B cell (primary cell): ENCODE measurements around the gene LLPH. TPM values are rescaled to one million over a fixed set of nuclear protein-coding genes. Genes with fewer than 3 reads are reported as not detected.
A peak's percentile ranks its signal among the peaks of the same experiment; 100 is the strongest.

Source experiments
- ATAC-seq: fragments of 200-7000 bp; cut with Tn5 transposase; one replicate; pipeline ENCODE4 v1.10.0; 2021; ENCODE audit warnings: low read depth, mild to moderate bottlenecking, moderate number of reproducible peaks, moderate library complexity
- CTCF ChIA-PET: fragments of 350-600 bp; sonication (Branson Sonifier 250); formaldehyde crosslinking; loops from one replicate; lab custom pipeline; 2021; ENCODE audit warnings: antibody characterized with exemption, inconsistent platforms; lab: Charles Lee
- POLR2A ChIA-PET: fragments of 350-600 bp; sonication (Branson Sonifier 250); formaldehyde crosslinking; loops from one replicate; lab custom pipeline; 2021; ENCODE audit warnings: antibody characterized with exemption; lab: Charles Lee
- DNase-seq: peaks from one replicate; pipeline ENCODE4 v3.0.0; 2013
- H2AFZ ChIP-seq: 2 replicates; pipeline ENCODE4 v1.6.1; 2012; ENCODE audit warnings: mild to moderate bottlenecking, low read depth, low read length; ENCODE audit not compliant: insufficient read depth, poor library complexity, severe bottlenecking
- H3K27ac ChIP-seq, 2 donors: 1 replicate in 1 of 2; 2 replicates in 1 of 2; pipeline ENCODE4 v1.5.1; 2012 to 2013; ENCODE audit warnings: low read length in 2 of 2, mild to moderate bottlenecking in 2 of 2, moderate library complexity in 1 of 2
- H3K27me3 ChIP-seq, 4 experiments: fragments of 200-600 bp in 1 of 4; sonication (generic) in 1 of 4; replicated peaks in 1 of 4; 1 replicate in 2 of 4; 2 replicates in 2 of 4; pipeline versions ENCODE4 v1.6.1 to v1.7.0; 2013 to 2016; ENCODE audit warnings: low read length in 3 of 4, mild to moderate bottlenecking in 2 of 4, mixed read lengths in 1 of 4, moderate library complexity in 1 of 4; ENCODE audit not compliant: insufficient read depth in 4 of 4, control insufficient read depth in 3 of 4; ENCODE audit errors: control extremely low read depth in 1 of 4
- H3K36me3 ChIP-seq, 2 experiments: replicated peaks in 1 of 2; 1 replicate in 1 of 2; 2 replicates in 1 of 2; pipeline versions ENCODE4 v1.6.1 to v1.7.1; 2013; ENCODE audit warnings: low read length in 1 of 2; ENCODE audit not compliant: insufficient read depth in 2 of 2, control insufficient read depth in 1 of 2; ENCODE audit errors: control extremely low read depth in 1 of 2, extremely low read depth in 1 of 2
- H3K4me1 ChIP-seq, 2 donors: fragments of 200-600 bp in 1 of 2; sonication (generic) in 1 of 2; 1 replicate in 1 of 2; 2 replicates in 1 of 2; pipeline versions ENCODE4 v1.5.1 to v1.6.1; 2013 to 2017; ENCODE audit warnings: low read length in 2 of 2; ENCODE audit not compliant: control insufficient read depth in 2 of 2, insufficient read depth in 2 of 2
- H3K4me2 ChIP-seq: replicated peaks from 2 replicates; pipeline ENCODE3; 2012; ENCODE audit warnings: mild to moderate bottlenecking, low read depth, low read length; ENCODE audit not compliant: poor library complexity, severe bottlenecking
- H3K4me3 ChIP-seq, 5 experiments: fragments of 200-600 bp in 1 of 5; sonication (generic) in 1 of 5; 1 replicate in 3 of 5; 2 replicates in 2 of 5; pipeline versions ENCODE4 v1.5.1 to v1.7.0; 2011 to 2016; ENCODE audit warnings: low read length in 4 of 5, mild to moderate bottlenecking in 4 of 5, low read depth in 2 of 5, control low read depth in 1 of 5, moderate library complexity in 1 of 5; ENCODE audit not compliant: insufficient read depth in 1 of 5; ENCODE audit errors: control extremely low read depth in 1 of 5, extremely low read depth in 1 of 5
- H3K79me2 ChIP-seq: fragments of 200-600 bp; sonication (generic); one replicate; pipeline ENCODE4 v1.6.0; 2016; ENCODE audit warnings: low read length; ENCODE audit not compliant: control insufficient read depth, insufficient read depth
- H3K9ac ChIP-seq: fragments of 200-600 bp; sonication (generic); 2 replicates; pipeline ENCODE4 v1.6.1; 2017; ENCODE audit warnings: mild to moderate bottlenecking, low read length, moderate library complexity
- H3K9me3 ChIP-seq, 3 donors: one replicate each; pipeline versions ENCODE4 v1.6.1 to v1.7.1; 2013; ENCODE audit warnings: low read length in 2 of 3; ENCODE audit not compliant: control insufficient read depth in 2 of 3, insufficient read depth in 1 of 3; ENCODE audit errors: control extremely low read depth in 1 of 3
- H4K20me1 ChIP-seq: 2 replicates; pipeline ENCODE4 v1.6.0; 2012; ENCODE audit warnings: mild to moderate bottlenecking, low read length; ENCODE audit not compliant: insufficient read depth, control insufficient read depth, poor library complexity, severe bottlenecking
- H3K27ac Mint-ChIP-seq: one replicate; pipeline ENCODE4 v1.8.0; 2021; ENCODE audit warnings: mixed read lengths
- H3K27me3 Mint-ChIP-seq: one replicate; pipeline ENCODE4 v1.8.0; 2021; ENCODE audit warnings: mixed read lengths
- H3K4me1 Mint-ChIP-seq: one replicate; pipeline ENCODE4 v1.8.0; 2021; ENCODE audit warnings: mixed read lengths
- H3K4me3 Mint-ChIP-seq: one replicate; pipeline ENCODE4 v1.8.0; 2021; ENCODE audit warnings: mixed read lengths
- H3K9me3 Mint-ChIP-seq: one replicate; pipeline ENCODE4 v1.8.0; 2022; ENCODE audit warnings: mixed read lengths; ENCODE audit not compliant: insufficient read depth
- EZH2 ChIP-seq: IDR thresholded peaks from 2 replicates; pipeline ENCODE4 v1.6.1; 2012; ENCODE audit warnings: borderline replicate concordance, low read depth, mild to moderate bottlenecking, moderate library complexity, low read length; ENCODE audit not compliant: insufficient read depth, poor library complexity, severe bottlenecking
- WGBS: methylation state at CpG from one replicate; pipeline ENCODE4 v1.1.5; 2013; ENCODE audit warnings: missing lambda C conversion rate; ENCODE audit not compliant: insufficient coverage; 5-methylcytosine and 5-hydroxymethylcytosine counted together
- intact Hi-C: fragments of 100-400 bp; cut with micrococcal nuclease; formaldehyde crosslinking; loops from one replicate; pipeline ENCODE4 v1.10.0; 2022
- polyA plus RNA-seq: library from polyadenylated mRNA; depleted of rRNA; stranded (reverse); fragments of >200 nt; gene quantifications from 2 replicates; pipeline ENCODE4 v1.2.3, GENCODE V29; 2012
- total RNA-seq, 2 donors: library from RNA; stranded (reverse); fragments of 120-200 nt in 1 of 2; gene quantifications; 1 replicate in 1 of 2; 2 replicates in 1 of 2; pipeline versions ENCODE4 v1.2.3 to v1.2.4, GENCODE V29; 2013 to 2022
- TF ChIP-seq, protein P1 (sequence below): fragments of 200-600 bp; IDR thresholded peaks from one replicate; pipeline ENCODE4 v1.8.0; 2022; ENCODE audit warnings: antibody characterized with exemption, mild to moderate bottlenecking

LLPH gene
- total and polyA plus RNA-seq, 2 donors (not counting 1 experiment from before 2014, with no cell fraction given) = 2.1 to 23.4 TPM

DNA sequence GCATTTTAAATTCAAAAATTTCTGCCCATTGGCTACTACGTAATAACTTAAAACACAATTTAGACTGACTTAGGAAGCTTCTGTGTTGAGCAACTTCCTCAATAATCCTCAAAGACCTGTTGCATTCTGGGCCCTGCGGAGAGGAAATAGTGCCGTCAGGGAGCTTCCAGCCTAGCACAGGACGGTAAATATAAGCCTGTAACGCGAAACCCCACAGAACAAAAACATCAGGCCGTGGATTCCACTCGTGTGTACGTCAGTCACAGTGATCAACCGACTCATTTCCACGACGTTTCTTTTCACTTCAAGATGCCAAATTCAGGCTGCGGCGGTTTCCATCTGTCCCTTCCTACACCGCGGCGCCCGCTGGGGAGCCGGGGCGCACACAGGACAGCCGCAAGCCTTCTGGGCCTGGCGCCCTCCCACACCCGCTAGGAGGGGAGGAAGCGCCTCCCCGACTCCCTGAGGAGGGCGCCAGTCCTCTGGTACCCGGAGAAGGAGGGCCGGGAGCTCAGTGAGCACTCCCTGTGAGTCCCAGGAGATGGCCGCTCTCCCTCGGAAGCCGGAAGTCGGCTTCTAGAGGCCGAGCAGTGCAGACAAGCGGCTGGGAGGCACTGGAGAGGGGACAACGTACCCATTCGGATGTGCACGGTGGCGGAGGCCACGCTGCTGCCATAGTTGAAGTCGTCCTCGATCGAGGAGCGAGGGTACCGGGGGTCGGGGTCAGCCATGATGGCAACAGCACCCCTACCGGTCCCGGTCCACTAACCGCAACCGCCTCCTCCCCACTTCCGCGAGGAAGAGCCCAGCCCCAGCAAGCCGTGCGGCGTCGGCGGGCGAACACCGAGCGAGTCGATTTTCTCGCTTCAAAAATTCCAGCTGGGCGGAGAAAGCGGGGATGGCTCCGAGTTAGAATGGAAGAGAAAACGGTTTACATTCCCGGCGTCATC, 38.9 kb upstream of the LLPH start, which contains the start of gene TMBIM4:
Gene TMBIM4 (minus strand): TSS at position 776 of the 950 bp plus-strand sequence. CDS start 45 bp downstream, at position 731.
- ChIA-PET CTCF (interaction anchor here (0.7 to 2.1 kb wide), 13 partner anchors 8 to 524 kb away, joined by 3 to 14 read pairs (median 3); partner anchors contain the start of genes HELB, IRAK3 and LLPH), POLR2A (interaction anchor here (0.7 to 2.1 kb wide), 8 partner anchors 12 to 1099 kb away, joined by 3 to 23 read pairs (median 4); partner anchors contain the start of genes HELB, IRAK3 and LLPH)
- H3K4me1 ChIP-seq = peaks cover 21 to 30% of the 10 kb centered on the region in 2 donors
- peak; percentile 83 for ATAC-seq
- peak within 1 kb of the TSS; percentile 97 for H3K9ac ChIP-seq
- peaks cover 0 to 4% (median 0%) of the 10 kb centered on the region in 3 donors for H3K9me3 ChIP-seq
- Mint-ChIP-seq H3K4me3 (peak within 1 kb of the TSS; percentile 89), H3K27me3 (no peaks in the 10 kb centered on the region), H3K4me1 (peaks cover 42% of the 10 kb centered on the region), H3K9me3 (no peaks in the 10 kb centered on the region), H3K27ac (peak within 1 kb of the TSS; percentile 93)
- peak within 1 kb of the TSS; percentile 83 for H2AFZ ChIP-seq
- peak; percentile 94 for DNase-seq
- intact Hi-C loops = loop anchor here (1.0 kb wide), 3 partner anchors 39 to 133 kb away; partner anchors contain the start of genes HELB and LLPH
- peaks cover 0 to 8% of the 10 kb centered on the region in 2 experiments for H3K36me3 ChIP-seq
- TF ChIP-seq EZH2 = no peak
- TF ChIP-seq, protein P1, sequence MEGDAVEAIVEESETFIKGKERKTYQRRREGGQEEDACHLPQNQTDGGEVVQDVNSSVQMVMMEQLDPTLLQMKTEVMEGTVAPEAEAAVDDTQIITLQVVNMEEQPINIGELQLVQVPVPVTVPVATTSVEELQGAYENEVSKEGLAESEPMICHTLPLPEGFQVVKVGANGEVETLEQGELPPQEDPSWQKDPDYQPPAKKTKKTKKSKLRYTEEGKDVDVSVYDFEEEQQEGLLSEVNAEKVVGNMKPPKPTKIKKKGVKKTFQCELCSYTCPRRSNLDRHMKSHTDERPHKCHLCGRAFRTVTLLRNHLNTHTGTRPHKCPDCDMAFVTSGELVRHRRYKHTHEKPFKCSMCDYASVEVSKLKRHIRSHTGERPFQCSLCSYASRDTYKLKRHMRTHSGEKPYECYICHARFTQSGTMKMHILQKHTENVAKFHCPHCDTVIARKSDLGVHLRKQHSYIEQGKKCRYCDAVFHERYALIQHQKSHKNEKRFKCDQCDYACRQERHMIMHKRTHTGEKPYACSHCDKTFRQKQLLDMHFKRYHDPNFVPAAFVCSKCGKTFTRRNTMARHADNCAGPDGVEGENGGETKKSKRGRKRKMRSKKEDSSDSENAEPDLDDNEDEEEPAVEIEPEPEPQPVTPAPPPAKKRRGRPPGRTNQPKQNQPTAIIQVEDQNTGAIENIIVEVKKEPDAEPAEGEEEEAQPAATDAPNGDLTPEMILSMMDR = peak; percentile 40
- peak within 1 kb of the TSS; percentile 77 for H3K4me2 ChIP-seq
- WGBS = under 1% methylated on average over 50 of the region's 67 CpGs
- H3K79me2 ChIP-seq = peaks cover 57% of the 10 kb centered on the region
- H3K4me3 ChIP-seq = peak within 1 kb of the TSS; percentile 73 to 99 (median 91)
- H3K27me3 ChIP-seq = no peaks in the 10 kb centered on the region
- H4K20me1 ChIP-seq = peaks cover 12% of the 10 kb centered on the region
- peak within 1 kb of the TSS; percentile 97 for H3K27ac ChIP-seq
